ENCODE results near the gene GPC3. TPM values are rescaled to one million over a fixed set of nuclear protein-coding genes. Genes with fewer than 3 reads are reported as not detected.

The GPC3 gene
- total RNA-seq, 4 donors from 2014 or later, result 3.3 to 172 (median 21.2) TPM

- DNase-seq, result no peak
- Histone ChIP-seq H3K4me1 (no peaks in the 10 kb centered on the region), H3K9me3 (no peaks in the 10 kb centered on the region), H3K27ac (no peak overlapping the region), H3K4me3 (no peak overlapping the region), H3K36me3 (no peaks in the 10 kb centered on the region), H3K27me3 (no peaks in the 10 kb centered on the region)
- intact Hi-C loops (cut with DNase I; ENCODE audit: low total_unique reads), result no loop called here
- no peak for TF ChIP-seq POLR2A (IDR thresholded peaks at IDR 0.05)
- TF ChIP-seq, protein P1, sequence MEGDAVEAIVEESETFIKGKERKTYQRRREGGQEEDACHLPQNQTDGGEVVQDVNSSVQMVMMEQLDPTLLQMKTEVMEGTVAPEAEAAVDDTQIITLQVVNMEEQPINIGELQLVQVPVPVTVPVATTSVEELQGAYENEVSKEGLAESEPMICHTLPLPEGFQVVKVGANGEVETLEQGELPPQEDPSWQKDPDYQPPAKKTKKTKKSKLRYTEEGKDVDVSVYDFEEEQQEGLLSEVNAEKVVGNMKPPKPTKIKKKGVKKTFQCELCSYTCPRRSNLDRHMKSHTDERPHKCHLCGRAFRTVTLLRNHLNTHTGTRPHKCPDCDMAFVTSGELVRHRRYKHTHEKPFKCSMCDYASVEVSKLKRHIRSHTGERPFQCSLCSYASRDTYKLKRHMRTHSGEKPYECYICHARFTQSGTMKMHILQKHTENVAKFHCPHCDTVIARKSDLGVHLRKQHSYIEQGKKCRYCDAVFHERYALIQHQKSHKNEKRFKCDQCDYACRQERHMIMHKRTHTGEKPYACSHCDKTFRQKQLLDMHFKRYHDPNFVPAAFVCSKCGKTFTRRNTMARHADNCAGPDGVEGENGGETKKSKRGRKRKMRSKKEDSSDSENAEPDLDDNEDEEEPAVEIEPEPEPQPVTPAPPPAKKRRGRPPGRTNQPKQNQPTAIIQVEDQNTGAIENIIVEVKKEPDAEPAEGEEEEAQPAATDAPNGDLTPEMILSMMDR (IDR thresholded peaks at IDR 0.05), result no peak
Measured at GRCh38 chrX:133699023-133699728, 286.2 kb downstream of the GPC3 start.

DNA sequence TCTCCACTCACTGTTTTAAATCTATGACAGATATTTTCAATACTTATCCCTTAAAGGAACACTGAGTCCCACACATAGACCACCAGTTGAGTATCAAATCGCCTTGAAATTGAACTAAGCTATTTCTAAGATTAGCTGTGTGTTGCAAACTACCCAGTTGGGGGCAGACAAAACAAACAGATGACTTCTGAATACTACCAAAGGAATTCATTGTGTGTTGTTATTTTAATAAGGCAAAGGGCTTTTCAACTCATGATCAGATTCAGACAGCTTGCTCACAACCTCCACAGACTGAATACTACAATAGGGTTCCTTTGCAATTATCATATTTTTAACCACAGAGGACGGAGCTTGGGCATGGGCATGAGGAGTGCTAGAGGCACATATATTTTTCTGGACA lies 287.1 kb downstream of the GPC3 start:
- no peak overlapping the region for H3K4me3 ChIP-seq
- H3K27ac ChIP-seq, result no peak overlapping the region
- no peak for DNase-seq
- no peaks in the 10 kb centered on the region for H3K4me1 ChIP-seq
- H3K36me3 ChIP-seq, result no peaks in the 10 kb centered on the region
- no peaks in the 10 kb centered on the region for H3K27me3 ChIP-seq
- TF ChIP-seq, protein P1 (IDR thresholded peaks at IDR 0.05), result no peak
- TF ChIP-seq POLR2A (IDR thresholded peaks at IDR 0.05), result no peak
- intact Hi-C loops (cut with DNase I; ENCODE audit: low total_unique reads), result no loop called here
- no peaks in the 10 kb centered on the region for H3K9me3 ChIP-seq

DNA sequence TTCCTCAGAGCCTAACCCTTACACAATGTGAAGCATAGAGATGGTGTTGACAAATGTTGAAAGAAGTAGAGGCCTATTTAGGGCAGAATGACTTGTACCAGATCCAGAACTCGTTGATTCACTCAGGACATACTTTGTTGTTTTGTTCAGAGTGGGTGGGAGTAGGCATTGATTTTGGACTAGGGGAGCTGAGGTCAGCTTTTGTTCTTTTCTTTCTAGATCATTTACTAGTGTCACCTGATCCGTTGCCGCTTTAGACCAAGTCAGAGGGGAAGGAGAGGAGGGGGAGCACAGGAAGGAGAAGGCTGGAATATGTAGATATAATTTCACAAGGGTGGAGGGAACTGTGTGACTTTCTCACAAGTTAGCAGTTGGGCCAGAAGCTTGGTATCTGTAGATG lies 287.7 kb downstream of the GPC3 start:
- Histone ChIP-seq H3K4me1 (no peaks in the 10 kb centered on the region), H3K36me3 (no peaks in the 10 kb centered on the region), H3K4me3 (no peak overlapping the region), H3K27me3 (no peaks in the 10 kb centered on the region), H3K9me3 (no peaks in the 10 kb centered on the region), H3K27ac (no peak overlapping the region)
- DNase-seq, result no peak
- intact Hi-C loops (cut with DNase I; ENCODE audit: low total_unique reads), result no loop called here
- TF ChIP-seq POLR2A (IDR thresholded peaks at IDR 0.05), result no peak
- TF ChIP-seq, protein P1 (IDR thresholded peaks at IDR 0.05), result no peak

DNA sequence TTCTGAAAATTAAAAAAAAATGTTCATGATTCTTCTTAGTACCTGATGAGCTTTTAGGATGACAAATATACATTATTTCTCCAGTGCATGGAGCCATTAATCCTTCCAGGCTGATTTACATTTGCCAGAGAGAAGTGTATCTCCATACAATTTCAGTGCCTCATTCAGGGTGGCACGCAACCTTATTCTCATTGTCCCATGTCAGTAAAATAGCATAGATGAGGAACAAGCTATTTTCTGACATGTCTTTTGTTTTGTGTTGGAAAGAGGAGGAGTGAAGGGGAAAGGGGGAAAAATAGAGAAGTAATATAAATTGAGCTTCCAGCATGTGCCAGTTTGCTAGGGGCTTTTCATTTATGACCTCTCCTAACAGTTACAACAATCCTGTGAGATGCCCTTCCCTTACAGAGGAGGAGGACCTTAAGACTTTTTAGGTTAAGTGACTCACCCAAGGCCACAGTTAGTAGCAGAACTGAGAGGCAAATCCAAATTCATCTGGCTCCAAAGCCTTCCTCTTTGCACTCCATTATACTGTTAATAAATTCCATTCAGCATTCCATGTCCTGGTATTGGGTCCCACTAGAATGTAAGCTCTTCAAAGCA lies 295.3 kb downstream of the GPC3 start:
- H3K27ac ChIP-seq, result no peak overlapping the region
- no peak for DNase-seq
- H3K9me3 ChIP-seq, result no peaks in the 10 kb centered on the region
- H3K4me1 ChIP-seq, result no peaks in the 10 kb centered on the region
- peaks cover 0 to 8% of the 10 kb centered on the region in 2 donors for H3K27me3 ChIP-seq
- intact Hi-C loops (cut with DNase I; ENCODE audit: low total_unique reads), result no loop called here
- H3K4me3 ChIP-seq, result no peak overlapping the region
- no peaks in the 10 kb centered on the region for H3K36me3 ChIP-seq
- no peak for TF ChIP-seq POLR2A (IDR thresholded peaks at IDR 0.05)
- TF ChIP-seq, protein P1 (IDR thresholded peaks at IDR 0.05), result no peak

GRCh38 chrX:133685822-133686221 lies 299.6 kb downstream of the GPC3 start:
- no peaks in the 10 kb centered on the region for H3K36me3 ChIP-seq

More at GRCh38 chrX:133685822-133686221, 299.6 kb downstream of the GPC3 start:
- TF ChIP-seq, protein P1 (IDR thresholded peaks at IDR 0.05), result no peak
- TF ChIP-seq POLR2A (IDR thresholded peaks at IDR 0.05), result no peak
- no peak for DNase-seq
- H3K27ac ChIP-seq, result no peak overlapping the region
- H3K27me3 ChIP-seq, result peaks cover 0 to 11% of the 10 kb centered on the region in 2 donors
- no peak overlapping the region for H3K4me3 ChIP-seq
- no peaks in the 10 kb centered on the region for H3K4me1 ChIP-seq
- H3K9me3 ChIP-seq, result no peaks in the 10 kb centered on the region
- intact Hi-C loops (cut with DNase I; ENCODE audit: low total_unique reads), result no loop called here
